Stimulated activated naive CD8-positive, alpha-beta T cell treated with anti-CD3 and anti-CD28 coated beads, Interleukin-15, Interleukin-2, amounts not matched to agents 100 ng/mL and 50 ng/mL, for 24 hours (primary cell): ENCODE measurements around the gene TRANK1.

ENCODE experiments used
- H3K27ac Mint-ChIP-seq: one replicate; pipeline ENCODE4 v1.8.0; 2021; ENCODE audit warnings: mild to moderate bottlenecking, mixed read lengths
- H3K27me3 Mint-ChIP-seq: one replicate; pipeline ENCODE4 v1.8.0; 2021; ENCODE audit warnings: mixed read lengths
- H3K36me3 Mint-ChIP-seq: one replicate; pipeline ENCODE4 v1.8.0; 2021; ENCODE audit warnings: low read depth, mixed read lengths
- H3K4me1 Mint-ChIP-seq: one replicate; pipeline ENCODE4 v1.8.0; 2021; ENCODE audit warnings: low read depth, mixed read lengths
- H3K4me3 Mint-ChIP-seq: one replicate; pipeline ENCODE4 v1.8.0; 2021; ENCODE audit warnings: mild to moderate bottlenecking, mixed read lengths
- H3K9me3 Mint-ChIP-seq: one replicate; pipeline ENCODE4 v1.8.0; 2021; ENCODE audit warnings: mixed read lengths

TRANK1 gene

GRCh38 chr3:36944641-36945270 lies at the start of gene TRANK1:
Gene TRANK1, minus strand, starts transcription at chr3:36945054. Its CDS starts 245 bp downstream, at chr3:36944809.
- peaks cover 30% of the 10 kb centered on the region for H3K4me1 Mint-ChIP-seq
- H3K27ac Mint-ChIP-seq: peak within 1 kb of the TSS; percentile 65
- H3K4me3 Mint-ChIP-seq: peak within 1 kb of the TSS; percentile 79
- H3K9me3 Mint-ChIP-seq: peaks cover 9% of the 10 kb centered on the region
- H3K36me3 Mint-ChIP-seq: peaks cover 18% of the 10 kb centered on the region
- no peaks in the 10 kb centered on the region for H3K27me3 Mint-ChIP-seq

- no peak within 1 kb of the TSS for H3K4me3 Mint-ChIP-seq
- peaks cover 48% of the 10 kb centered on the region for H3K4me1 Mint-ChIP-seq
- H3K27me3 Mint-ChIP-seq: no peaks in the 10 kb centered on the region
- no peak within 1 kb of the TSS for H3K27ac Mint-ChIP-seq
- H3K36me3 Mint-ChIP-seq: peaks cover 45% of the 10 kb centered on the region
- H3K9me3 Mint-ChIP-seq: no peaks in the 10 kb centered on the region
Measured at GRCh38 chr3:36993326-36994283, 48.8 kb upstream of the TRANK1 start, which contains the start of gene MLH1. Gene MLH1, plus strand, starts transcription at chr3:36993518. Its CDS starts 30 bp downstream, at chr3:36993548.

GRCh38 chr3:36992806-36993325 lies 48.0 kb upstream of the TRANK1 start, which contains the start of gene EPM2AIP1:
Gene EPM2AIP1, minus strand, starts transcription at chr3:36993131. Its CDS starts 54 bp downstream, at chr3:36993077.
- H3K4me3 Mint-ChIP-seq: no peak within 1 kb of the TSS
- peaks cover 45% of the 10 kb centered on the region for H3K36me3 Mint-ChIP-seq
- H3K27ac Mint-ChIP-seq: no peak within 1 kb of the TSS
- no peaks in the 10 kb centered on the region for H3K27me3 Mint-ChIP-seq
- H3K4me1 Mint-ChIP-seq: peaks cover 52% of the 10 kb centered on the region
- H3K9me3 Mint-ChIP-seq: no peaks in the 10 kb centered on the region

- H3K4me3 Mint-ChIP-seq: no peak overlapping the region
- H3K9me3 Mint-ChIP-seq: no peaks in the 10 kb centered on the region
- H3K27ac Mint-ChIP-seq: no peak overlapping the region
- H3K36me3 Mint-ChIP-seq: peaks cover 45% of the 10 kb centered on the region
- peaks cover 53% of the 10 kb centered on the region for H3K4me1 Mint-ChIP-seq
- H3K27me3 Mint-ChIP-seq: no peaks in the 10 kb centered on the region
Measured at GRCh38 chr3:36991923-36992805, 47.3 kb upstream of the TRANK1 start.

- Mint-ChIP-seq H3K27me3 (no peaks in the 10 kb centered on the region), H3K4me1 (peaks cover 50% of the 10 kb centered on the region), H3K36me3 (peaks cover 44% of the 10 kb centered on the region), H3K27ac (no peak overlapping the region), H3K4me3 (no peak overlapping the region), H3K9me3 (no peaks in the 10 kb centered on the region)
Measured at GRCh38 chr3:36991147-36991546, 46.3 kb upstream of the TRANK1 start.

- Mint-ChIP-seq H3K4me1 (peaks cover 53% of the 10 kb centered on the region), H3K36me3 (peaks cover 56% of the 10 kb centered on the region), H3K27me3 (no peaks in the 10 kb centered on the region), H3K9me3 (no peaks in the 10 kb centered on the region), H3K4me3 (no peak overlapping the region), H3K27ac (peak overlapping the region; percentile 6)
Measured at GRCh38 chr3:36989568-36989967, 44.7 kb upstream of the TRANK1 start.

GRCh38 chr3:36989005-36989404 lies 44.2 kb upstream of the TRANK1 start:
- H3K4me3 Mint-ChIP-seq: no peak overlapping the region
- H3K27ac Mint-ChIP-seq: no peak overlapping the region
- peaks cover 61% of the 10 kb centered on the region for H3K36me3 Mint-ChIP-seq
- H3K9me3 Mint-ChIP-seq: no peaks in the 10 kb centered on the region
- H3K4me1 Mint-ChIP-seq: peaks cover 53% of the 10 kb centered on the region
- H3K27me3 Mint-ChIP-seq: no peaks in the 10 kb centered on the region

- Mint-ChIP-seq H3K27me3 (no peaks in the 10 kb centered on the region), H3K27ac (peak overlapping the region; percentile 26), H3K4me3 (peak overlapping the region; percentile 61), H3K9me3 (no peaks in the 10 kb centered on the region), H3K4me1 (peaks cover 53% of the 10 kb centered on the region), H3K36me3 (peaks cover 68% of the 10 kb centered on the region)
Measured at GRCh38 chr3:36988356-36988755, 43.5 kb upstream of the TRANK1 start.

GRCh38 chr3:36981006-36981405 lies 36.2 kb upstream of the TRANK1 start:
- peaks cover 18% of the 10 kb centered on the region for H3K9me3 Mint-ChIP-seq
- no peak overlapping the region for H3K27ac Mint-ChIP-seq
- peaks cover 66% of the 10 kb centered on the region for H3K36me3 Mint-ChIP-seq
- no peak overlapping the region for H3K4me3 Mint-ChIP-seq
- H3K27me3 Mint-ChIP-seq: no peaks in the 10 kb centered on the region
- H3K4me1 Mint-ChIP-seq: peaks cover 3% of the 10 kb centered on the region

GRCh38 chr3:36973139-36973538 lies 28.3 kb upstream of the TRANK1 start:
- peaks cover 7% of the 10 kb centered on the region for H3K36me3 Mint-ChIP-seq
- peaks cover 18% of the 10 kb centered on the region for H3K4me1 Mint-ChIP-seq
- no peak overlapping the region for H3K4me3 Mint-ChIP-seq
- H3K27ac Mint-ChIP-seq: no peak overlapping the region
- no peaks in the 10 kb centered on the region for H3K9me3 Mint-ChIP-seq
- no peaks in the 10 kb centered on the region for H3K27me3 Mint-ChIP-seq

GRCh38 chr3:36972163-36972562 lies 27.3 kb upstream of the TRANK1 start:
- Mint-ChIP-seq H3K36me3 (peaks cover 7% of the 10 kb centered on the region), H3K9me3 (no peaks in the 10 kb centered on the region), H3K27me3 (no peaks in the 10 kb centered on the region), H3K4me3 (no peak overlapping the region), H3K27ac (no peak overlapping the region), H3K4me1 (peaks cover 18% of the 10 kb centered on the region)

- peak overlapping the region; percentile 84 for H3K27ac Mint-ChIP-seq
- peaks cover 18% of the 10 kb centered on the region for H3K4me1 Mint-ChIP-seq
- H3K27me3 Mint-ChIP-seq: no peaks in the 10 kb centered on the region
- no peak overlapping the region for H3K4me3 Mint-ChIP-seq
- H3K36me3 Mint-ChIP-seq: peaks cover 7% of the 10 kb centered on the region
- no peaks in the 10 kb centered on the region for H3K9me3 Mint-ChIP-seq
Measured at GRCh38 chr3:36969540-36970432, 24.9 kb upstream of the TRANK1 start.

- H3K4me3 Mint-ChIP-seq: no peak overlapping the region
- H3K4me1 Mint-ChIP-seq: peaks cover 18% of the 10 kb centered on the region
- no peaks in the 10 kb centered on the region for H3K9me3 Mint-ChIP-seq
- no peaks in the 10 kb centered on the region for H3K27me3 Mint-ChIP-seq
- H3K27ac Mint-ChIP-seq: peak overlapping the region; percentile 84
- H3K36me3 Mint-ChIP-seq: peaks cover 7% of the 10 kb centered on the region
Measured at GRCh38 chr3:36969085-36969484, 24.2 kb upstream of the TRANK1 start.
